Measurements from ENCODE around the gene KIF27.

- no peak for TF ChIP-seq CTCF (IDR thresholded peaks at IDR 0.05; ENCODE audit: low read length)
- no peak for TF ChIP-seq EZH2 (IDR thresholded peaks at IDR 0.05; ENCODE audit: borderline replicate concordance, low read length)
Observed at GRCh38 chr9:83919111-83919510, 2.1 kb downstream of the KIF27 start.

All from OCI-LY1 (cell line).